K562 (cell line): ENCODE data around the gene YES1. TPM values are rescaled to one million over a fixed set of nuclear protein-coding genes. Genes with fewer than 3 reads are reported as not detected.

Experiments used
- BRD4 ChIP-seq: fragments of 200-600 bp; sonication (generic); IDR thresholded peaks from 2 replicates; pipeline ENCODE4 v1.6.1; 2017; ENCODE audit warnings: inconsistent platforms
- ELF1 ChIP-seq: fragments of 200-800 bp; sonication (Bioruptor generic); IDR thresholded peaks from 2 replicates; pipeline ENCODE4 v1.6.1; 2016; ENCODE audit warnings: missing genetic modification characterization, missing compliant biosample characterization
- ETV1 ChIP-seq: fragments of 450-650 bp; conservative IDR thresholded peaks from 2 replicates; pipeline ENCODE4 v1.6.1; 2016; ENCODE audit warnings: missing genetic modification characterization, control low read depth, low read depth, missing compliant biosample characterization
- FUS ChIP-seq: fragments of 200-400 bp; formaldehyde crosslinking; optimal IDR thresholded peaks from 2 replicates; pipeline ENCODE3; 2017; ENCODE audit warnings: low read depth, low read length
- MYBL2 ChIP-seq, 2 experiments: fragments of 450-650 bp in 1 of 2; sonication (generic) in 1 of 2; formaldehyde crosslinking in 1 of 2; IDR thresholded peaks; 2 replicates each; pipeline versions ENCODE4 v1.6.1 to v1.8.1; 2017 to 2022; ENCODE audit warnings: borderline replicate concordance in 1 of 2, inconsistent platforms in 1 of 2, low read depth in 1 of 2, mild to moderate bottlenecking in 1 of 2, missing genetic modification reagents in 1 of 2, moderate library complexity in 1 of 2
- NONO ChIP-seq, 2 experiments: fragments of 200-400 bp in 1 of 2; fragments of 450-650 bp in 1 of 2; formaldehyde crosslinking in 1 of 2; IDR thresholded peaks; 2 replicates each; pipeline ENCODE4 v1.6.1; 2017; ENCODE audit warnings: low read depth in 2 of 2, mild to moderate bottlenecking in 2 of 2, moderate library complexity in 2 of 2, low read length in 1 of 2
- TEAD4 ChIP-seq, 2 experiments: sonication (generic) in 1 of 2; formaldehyde crosslinking in 1 of 2; IDR thresholded peaks; 2 replicates each; pipeline versions ENCODE4 v1.6.1 to v1.8.0; 2012 to 2022; ENCODE audit warnings: borderline replicate concordance in 1 of 2, inconsistent platforms in 1 of 2, low read length in 1 of 2, mild to moderate bottlenecking in 1 of 2, missing genetic modification reagents in 1 of 2
- TRIM24 ChIP-seq, 2 experiments: fragments of 450-650 bp; IDR thresholded peaks; 2 replicates each; pipeline ENCODE4 v1.6.1; 2016
- ZNF175 ChIP-seq: fragments of 200-800 bp; sonication (Bioruptor generic); IDR thresholded peaks from 2 replicates; pipeline ENCODE4 v1.6.1; 2016; ENCODE audit warnings: low read depth, mild to moderate bottlenecking, missing genetic modification characterization, missing compliant biosample characterization
- ZNF583 ChIP-seq: fragments of 250-450 bp; sonication (Bioruptor Pico); IDR thresholded peaks from 2 replicates; pipeline ENCODE4 v1.4.0; 2020
- polyA plus RNA-seq, 8 experiments: library from polyadenylated mRNA; depleted of rRNA in 4 of 8; stranded (reverse) in 5 of 8; unstranded in 3 of 8; fragments of >200 nt; fragmentation: Nextera tagmentation in 2 of 8; fragmentation: Illumina TruSeq in 1 of 8; extraction: Ambion mirVana in 2 of 8; extraction: Trizol in 1 of 8; gene quantifications; 2 replicates each; pipeline versions ENCODE4 v1.2.1 to v1.2.3, GENCODE V29; 2011 to 2014; ENCODE audit warnings: inconsistent platforms in 1 of 8, missing spikeins in 1 of 8
- total RNA-seq, 7 experiments: library from RNA; depleted of rRNA in 6 of 7; stranded (reverse); fragments of >200 nt in 6 of 7; fragmentation: Illumina TruSeq in 2 of 7; extraction: Trizol in 2 of 7; gene quantifications; 2 replicates each; pipeline versions ENCODE4 v1.2.1 to v1.2.3, GENCODE V29; 2011 to 2021; ENCODE audit warnings: low replicate concordance in 1 of 7
- TF ChIP-seq, protein P1 (sequence below): sonication (generic); formaldehyde crosslinking; IDR thresholded peaks from 2 replicates; pipeline ENCODE4 v1.8.0; 2023; ENCODE audit warnings: mild to moderate bottlenecking, missing genetic modification reagents
- TF ChIP-seq, protein P2 (sequence below): fragments of 450-650 bp; IDR thresholded peaks from 2 replicates; pipeline ENCODE4 v1.6.1; 2014; ENCODE audit warnings: low read depth, mild to moderate bottlenecking, moderate library complexity, borderline replicate concordance
- TF ChIP-seq, protein P3 (sequence below): sonication (generic); formaldehyde crosslinking; IDR thresholded peaks from 2 replicates; pipeline ENCODE4 v1.8.0; 2022; ENCODE audit warnings: missing genetic modification reagents, mild to moderate bottlenecking, borderline replicate concordance
- TF ChIP-seq, protein P4 (sequence below): sonication (generic); formaldehyde crosslinking; IDR thresholded peaks from 2 replicates; pipeline ENCODE4 v1.5.0; 2020; ENCODE audit warnings: missing genetic modification reagents
- TF ChIP-seq, protein P5 (sequence below): fragments of 450-650 bp; IDR thresholded peaks from 2 replicates; pipeline ENCODE4 v1.6.1; 2018; ENCODE audit not compliant: partially characterized antibody
- TF ChIP-seq, protein P6 (sequence below): fragments of 250-450 bp; sonication (Bioruptor Pico); IDR thresholded peaks from 2 replicates; pipeline ENCODE4 v1.4.0; 2020; ENCODE audit warnings: borderline replicate concordance

YES1 gene
- total and polyA plus RNA-seq, 9 of the 15 experiments (the other 6 are each of a cell fraction or from before 2014, with no cell fraction given): 37.2 to 115 (median 77.7) TPM

DNA sequence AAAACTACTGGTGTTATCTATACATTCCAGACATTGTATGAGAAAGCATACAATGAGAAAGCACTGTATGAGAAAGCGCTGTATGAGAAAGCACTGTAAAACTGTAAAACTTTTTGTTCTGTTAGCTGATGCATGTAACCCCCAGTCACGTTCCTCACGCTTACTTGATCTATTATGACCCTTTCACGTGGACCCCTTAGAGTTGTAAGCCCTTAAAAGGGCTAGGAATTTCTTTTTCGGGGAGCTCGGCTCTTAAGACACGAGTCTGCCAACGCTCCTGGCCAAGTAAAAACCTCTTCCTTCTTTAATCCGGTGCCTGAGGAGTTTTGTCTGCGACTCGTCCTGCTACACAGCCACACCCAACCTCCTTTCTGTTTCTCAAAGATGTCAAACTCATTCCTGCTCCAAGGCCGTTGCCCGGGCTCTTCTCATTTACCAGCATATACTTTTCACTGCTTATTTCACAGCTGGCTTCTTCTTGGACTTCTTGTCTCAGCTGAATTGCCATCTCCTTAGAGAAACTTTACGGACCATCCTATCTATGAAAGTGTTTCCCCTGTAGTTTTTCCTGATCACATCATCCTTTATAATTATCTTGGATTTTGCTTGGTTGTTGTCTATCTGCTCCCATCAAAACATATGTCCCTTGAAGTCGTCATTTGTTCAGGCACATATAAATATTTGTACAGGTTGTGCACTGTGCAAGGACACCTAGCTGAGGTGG, 29.8 kb upstream of the YES1 start (continued):
- TF ChIP-seq, protein P1, sequence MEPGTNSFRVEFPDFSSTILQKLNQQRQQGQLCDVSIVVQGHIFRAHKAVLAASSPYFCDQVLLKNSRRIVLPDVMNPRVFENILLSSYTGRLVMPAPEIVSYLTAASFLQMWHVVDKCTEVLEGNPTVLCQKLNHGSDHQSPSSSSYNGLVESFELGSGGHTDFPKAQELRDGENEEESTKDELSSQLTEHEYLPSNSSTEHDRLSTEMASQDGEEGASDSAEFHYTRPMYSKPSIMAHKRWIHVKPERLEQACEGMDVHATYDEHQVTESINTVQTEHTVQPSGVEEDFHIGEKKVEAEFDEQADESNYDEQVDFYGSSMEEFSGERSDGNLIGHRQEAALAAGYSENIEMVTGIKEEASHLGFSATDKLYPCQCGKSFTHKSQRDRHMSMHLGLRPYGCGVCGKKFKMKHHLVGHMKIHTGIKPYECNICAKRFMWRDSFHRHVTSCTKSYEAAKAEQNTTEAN (CRISPR knock-in tag): no peak
- TF ChIP-seq, protein P2, sequence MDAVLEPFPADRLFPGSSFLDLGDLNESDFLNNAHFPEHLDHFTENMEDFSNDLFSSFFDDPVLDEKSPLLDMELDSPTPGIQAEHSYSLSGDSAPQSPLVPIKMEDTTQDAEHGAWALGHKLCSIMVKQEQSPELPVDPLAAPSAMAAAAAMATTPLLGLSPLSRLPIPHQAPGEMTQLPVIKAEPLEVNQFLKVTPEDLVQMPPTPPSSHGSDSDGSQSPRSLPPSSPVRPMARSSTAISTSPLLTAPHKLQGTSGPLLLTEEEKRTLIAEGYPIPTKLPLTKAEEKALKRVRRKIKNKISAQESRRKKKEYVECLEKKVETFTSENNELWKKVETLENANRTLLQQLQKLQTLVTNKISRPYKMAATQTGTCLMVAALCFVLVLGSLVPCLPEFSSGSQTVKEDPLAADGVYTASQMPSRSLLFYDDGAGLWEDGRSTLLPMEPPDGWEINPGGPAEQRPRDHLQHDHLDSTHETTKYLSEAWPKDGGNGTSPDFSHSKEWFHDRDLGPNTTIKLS: no peak
- no peak for TF ChIP-seq FUS
- TF ChIP-seq ZNF175: no peak
- TF ChIP-seq NONO (IDR thresholded peaks at IDR 0.05; ENCODE audit: low read depth in 2 of 2, low read length in 1 of 2): no peak
- TF ChIP-seq MYBL2 (IDR thresholded peaks at IDR 0.05; ENCODE audit: low read depth): no peak
- TF ChIP-seq MYBL2 (CRISPR knock-in tag; IDR thresholded peaks at IDR 0.05; ENCODE audit: borderline replicate concordance): no peak
- no peak for TF ChIP-seq ETV1 (tag)
- TF ChIP-seq ZNF583: no peak
- TF ChIP-seq, protein P3, sequence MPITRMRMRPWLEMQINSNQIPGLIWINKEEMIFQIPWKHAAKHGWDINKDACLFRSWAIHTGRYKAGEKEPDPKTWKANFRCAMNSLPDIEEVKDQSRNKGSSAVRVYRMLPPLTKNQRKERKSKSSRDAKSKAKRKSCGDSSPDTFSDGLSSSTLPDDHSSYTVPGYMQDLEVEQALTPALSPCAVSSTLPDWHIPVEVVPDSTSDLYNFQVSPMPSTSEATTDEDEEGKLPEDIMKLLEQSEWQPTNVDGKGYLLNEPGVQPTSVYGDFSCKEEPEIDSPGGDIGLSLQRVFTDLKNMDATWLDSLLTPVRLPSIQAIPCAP (CRISPR knock-in tag): no peak
- TF ChIP-seq, protein P4, sequence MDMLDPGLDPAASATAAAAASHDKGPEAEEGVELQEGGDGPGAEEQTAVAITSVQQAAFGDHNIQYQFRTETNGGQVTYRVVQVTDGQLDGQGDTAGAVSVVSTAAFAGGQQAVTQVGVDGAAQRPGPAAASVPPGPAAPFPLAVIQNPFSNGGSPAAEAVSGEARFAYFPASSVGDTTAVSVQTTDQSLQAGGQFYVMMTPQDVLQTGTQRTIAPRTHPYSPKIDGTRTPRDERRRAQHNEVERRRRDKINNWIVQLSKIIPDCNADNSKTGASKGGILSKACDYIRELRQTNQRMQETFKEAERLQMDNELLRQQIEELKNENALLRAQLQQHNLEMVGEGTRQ (CRISPR knock-in tag): no peak
- TF ChIP-seq, protein P5, sequence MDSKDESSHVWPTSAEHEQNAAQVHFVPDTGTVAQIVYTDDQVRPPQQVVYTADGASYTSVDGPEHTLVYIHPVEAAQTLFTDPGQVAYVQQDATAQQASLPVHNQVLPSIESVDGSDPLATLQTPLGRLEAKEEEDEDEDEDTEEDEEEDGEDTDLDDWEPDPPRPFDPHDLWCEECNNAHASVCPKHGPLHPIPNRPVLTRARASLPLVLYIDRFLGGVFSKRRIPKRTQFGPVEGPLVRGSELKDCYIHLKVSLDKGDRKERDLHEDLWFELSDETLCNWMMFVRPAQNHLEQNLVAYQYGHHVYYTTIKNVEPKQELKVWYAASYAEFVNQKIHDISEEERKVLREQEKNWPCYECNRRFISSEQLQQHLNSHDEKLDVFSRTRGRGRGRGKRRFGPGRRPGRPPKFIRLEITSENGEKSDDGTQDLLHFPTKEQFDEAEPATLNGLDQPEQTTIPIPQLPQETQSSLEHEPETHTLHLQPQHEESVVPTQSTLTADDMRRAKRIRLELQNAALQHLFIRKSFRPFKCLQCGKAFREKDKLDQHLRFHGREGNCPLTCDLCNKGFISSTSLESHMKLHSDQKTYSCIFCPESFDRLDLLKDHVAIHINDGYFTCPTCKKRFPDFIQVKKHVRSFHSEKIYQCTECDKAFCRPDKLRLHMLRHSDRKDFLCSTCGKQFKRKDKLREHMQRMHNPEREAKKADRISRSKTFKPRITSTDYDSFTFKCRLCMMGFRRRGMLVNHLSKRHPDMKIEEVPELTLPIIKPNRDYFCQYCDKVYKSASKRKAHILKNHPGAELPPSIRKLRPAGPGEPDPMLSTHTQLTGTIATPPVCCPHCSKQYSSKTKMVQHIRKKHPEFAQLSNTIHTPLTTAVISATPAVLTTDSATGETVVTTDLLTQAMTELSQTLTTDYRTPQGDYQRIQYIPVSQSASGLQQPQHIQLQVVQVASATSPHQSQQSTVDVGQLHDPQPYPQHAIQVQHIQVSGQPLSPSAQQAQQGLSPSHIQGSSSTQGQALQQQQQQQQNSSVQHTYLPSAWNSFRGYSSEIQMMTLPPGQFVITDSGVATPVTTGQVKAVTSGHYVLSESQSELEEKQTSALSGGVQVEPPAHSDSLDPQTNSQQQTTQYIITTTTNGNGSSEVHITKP: no peak
- no peak for TF ChIP-seq ELF1 (tag)
- TF ChIP-seq TRIM24 (IDR thresholded peaks at IDR 0.05): no peak
- peak; percentile 43; the same call in 1 of the 2 replicates for TF ChIP-seq TEAD4 (IDR thresholded peaks at IDR 0.05; ENCODE audit: low read length)
- no peak for TF ChIP-seq TEAD4 (CRISPR knock-in tag; IDR thresholded peaks at IDR 0.05; ENCODE audit: borderline replicate concordance)
- TF ChIP-seq, protein P6, sequence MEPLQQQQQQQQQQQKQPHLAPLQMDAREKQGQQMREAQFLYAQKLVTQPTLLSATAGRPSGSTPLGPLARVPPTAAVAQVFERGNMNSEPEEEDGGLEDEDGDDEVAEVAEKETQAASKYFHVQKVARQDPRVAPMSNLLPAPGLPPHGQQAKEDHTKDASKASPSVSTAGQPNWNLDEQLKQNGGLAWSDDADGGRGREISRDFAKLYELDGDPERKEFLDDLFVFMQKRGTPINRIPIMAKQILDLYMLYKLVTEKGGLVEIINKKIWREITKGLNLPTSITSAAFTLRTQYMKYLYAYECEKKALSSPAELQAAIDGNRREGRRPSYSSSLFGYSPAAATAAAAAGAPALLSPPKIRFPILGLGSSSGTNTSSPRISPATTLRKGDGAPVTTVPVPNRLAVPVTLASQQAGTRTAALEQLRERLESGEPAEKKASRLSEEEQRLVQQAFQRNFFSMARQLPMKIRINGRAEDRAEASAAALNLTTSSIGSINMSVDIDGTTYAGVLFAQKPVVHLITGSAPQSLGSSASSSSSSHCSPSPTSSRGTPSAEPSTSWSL (CRISPR knock-in tag): no peak
- no peak for TF ChIP-seq BRD4
